H1 (cell line): ENCODE data around the gene HOXD10. TPM values are rescaled to one million over a fixed set of nuclear protein-coding genes. Genes with fewer than 3 reads are reported as not detected.
A peak's percentile ranks its signal among the peaks of the same experiment; 100 is the strongest.

Experiments
- CTCF ChIA-PET: fragments of 300-600 bp; sonication (Branson Sonifier 250); formaldehyde crosslinking; loops from one replicate; lab custom pipeline; 2021; ENCODE audit not compliant: partially characterized antibody; lab: Charles Lee
- POLR2A ChIA-PET: fragments of 300-600 bp; sonication (Branson Sonifier 250); formaldehyde crosslinking; loops from one replicate; lab custom pipeline; 2021; ENCODE audit warnings: inconsistent platforms; ENCODE audit not compliant: partially characterized antibody; lab: Charles Lee
- DNase-seq, 2 experiments: peaks; one replicate each; pipeline versions ENCODE4 v3.0.0 to v3.0.0-alpha.2; 2010 to 2022; ENCODE audit warnings: low spot score in 2 of 2, low read depth in 1 of 2, mixed read lengths in 1 of 2
- FAIRE-seq: peaks from 2 replicates; lab custom pipeline; 2011; peaks lifted over from hg19 to GRCh38; lab: Jason Lieb, UNC
- H2AFZ ChIP-seq: 2 replicates; pipeline ENCODE4 v1.8.1; 2012; ENCODE audit warnings: low read length, inconsistent platforms
- H2AK5ac ChIP-seq: 2 replicates; pipeline ENCODE4 v1.6.1; 2013; ENCODE audit warnings: low read depth, low read length
- H2BK120ac ChIP-seq: replicated peaks from 2 replicates; pipeline ENCODE3; 2013; ENCODE audit warnings: low read depth, low read length, inconsistent platforms
- H2BK12ac ChIP-seq: 2 replicates; pipeline ENCODE4 v1.6.1; 2013; ENCODE audit warnings: low read depth, low read length
- H2BK15ac ChIP-seq: 2 replicates; pipeline ENCODE4 v1.6.1; 2013; ENCODE audit warnings: low read length
- H2BK20ac ChIP-seq: 2 replicates; pipeline ENCODE4 v1.6.1; 2013; ENCODE audit warnings: low read length
- H2BK5ac ChIP-seq: 2 replicates; pipeline ENCODE4 v1.6.1; 2013; ENCODE audit warnings: low read depth, low read length
- H3K14ac ChIP-seq: 2 replicates; pipeline ENCODE4 v1.6.1; 2013; ENCODE audit warnings: inconsistent platforms; ENCODE audit not compliant: insufficient read length
- H3K18ac ChIP-seq: 2 replicates; pipeline ENCODE4 v1.6.1; 2013; ENCODE audit warnings: low read length; ENCODE audit errors: extremely low read depth
- H3K23ac ChIP-seq: 2 replicates; pipeline ENCODE4 v1.6.1; 2013; ENCODE audit warnings: inconsistent platforms; ENCODE audit not compliant: insufficient read length
- H3K23me2 ChIP-seq: 2 replicates; pipeline ENCODE4 v1.6.1; 2013; ENCODE audit warnings: low read depth, low read length
- H3K27ac ChIP-seq: 2 replicates; pipeline ENCODE4 v1.6.1; 2011; ENCODE audit warnings: low read depth, low read length, inconsistent platforms
- H3K27me3 ChIP-seq, 4 experiments: replicated peaks in 1 of 4; 1 replicate in 1 of 4; 2 replicates in 3 of 4; pipeline versions ENCODE4 v1.6.1 to v1.8.1; 2011 to 2013; ENCODE audit warnings: low read length in 3 of 4, mild to moderate bottlenecking in 3 of 4, inconsistent platforms in 2 of 4, mixed read lengths in 2 of 4, moderate library complexity in 1 of 4; ENCODE audit not compliant: control insufficient read depth in 3 of 4, insufficient read depth in 3 of 4; ENCODE audit errors: extremely low read depth in 1 of 4
- H3K36me3 ChIP-seq, 4 experiments: 2 replicates each; pipeline versions ENCODE4 v1.6.1 to v1.8.1; 2011 to 2013; ENCODE audit warnings: mild to moderate bottlenecking in 4 of 4, low read length in 3 of 4, moderate library complexity in 2 of 4, control low read depth in 1 of 4, inconsistent platforms in 1 of 4; ENCODE audit not compliant: insufficient read depth in 4 of 4, control insufficient read depth in 2 of 4
- H3K4ac ChIP-seq: replicated peaks from 2 replicates; pipeline ENCODE3; 2013; ENCODE audit warnings: low read length, low read depth, mixed read lengths, inconsistent platforms; ENCODE audit not compliant: insufficient read length
- H3K4me1 ChIP-seq, 4 experiments: replicated peaks in 1 of 4; 1 replicate in 1 of 4; 2 replicates in 3 of 4; pipeline versions ENCODE4 v1.6.1 to v1.8.1; 2011 to 2013; ENCODE audit warnings: low read length in 3 of 4, inconsistent platforms in 2 of 4, mixed read lengths in 1 of 4; ENCODE audit not compliant: insufficient read depth in 4 of 4, control insufficient read depth in 3 of 4
- H3K4me2 ChIP-seq, 2 experiments: 2 replicates each; pipeline versions ENCODE4 v1.6.1 to v1.8.1; 2011 to 2013; ENCODE audit warnings: low read depth in 2 of 2, low read length in 2 of 2, control low read depth in 1 of 2, inconsistent platforms in 1 of 2, mild to moderate bottlenecking in 1 of 2; ENCODE audit not compliant: insufficient read depth in 1 of 2
- H3K4me3 ChIP-seq, 4 experiments: fragments of 200-600, 300-600 bp in 1 of 4; sonication (generic), shearing (Covaris generic), sonication (Bioruptor Twin) in 1 of 4; 2 replicates each; pipeline versions ENCODE4 v1.5.1 to v1.8.1; 2011 to 2016; ENCODE audit warnings: low read length in 4 of 4, low read depth in 3 of 4, control low read depth in 2 of 4, inconsistent platforms in 2 of 4, mild to moderate bottlenecking in 2 of 4, mixed read lengths in 1 of 4, moderate library complexity in 1 of 4; ENCODE audit not compliant: insufficient read depth in 2 of 4; ENCODE audit errors: extremely low read depth in 1 of 4
- H3K56ac ChIP-seq: replicated peaks from 2 replicates; pipeline ENCODE3; 2013; ENCODE audit warnings: low read depth, mild to moderate bottlenecking, mixed read lengths, low read length, inconsistent platforms; ENCODE audit not compliant: insufficient read length
- H3K79me1 ChIP-seq: 2 replicates; pipeline ENCODE4 v1.6.1; 2013; ENCODE audit warnings: low read depth, low read length, control low read depth
- H3K79me2 ChIP-seq, 2 experiments: 2 replicates each; pipeline versions ENCODE4 v1.6.1 to v1.8.1; 2012 to 2013; ENCODE audit warnings: low read length in 2 of 2, mild to moderate bottlenecking in 2 of 2, inconsistent platforms in 1 of 2; ENCODE audit not compliant: insufficient read depth in 2 of 2, control insufficient read depth in 1 of 2
- H3K9ac ChIP-seq, 4 experiments: replicated peaks in 1 of 4; 1 replicate in 1 of 4; 2 replicates in 3 of 4; pipeline versions ENCODE4 v1.6.1 to v1.8.1; 2011 to 2013; ENCODE audit warnings: low read depth in 3 of 4, low read length in 3 of 4, control low read depth in 2 of 4, mild to moderate bottlenecking in 2 of 4, moderate library complexity in 2 of 4, inconsistent platforms in 1 of 4; ENCODE audit errors: extremely low read depth in 1 of 4
- H3K9me3 ChIP-seq, 2 experiments: 2 replicates each; pipeline versions ENCODE4 v1.6.1 to v1.8.1; 2012 to 2013; ENCODE audit warnings: mild to moderate bottlenecking in 2 of 2, moderate library complexity in 2 of 2, control low read depth in 1 of 2, inconsistent platforms in 1 of 2, low read depth in 1 of 2, low read length in 1 of 2, mixed read lengths in 1 of 2; ENCODE audit not compliant: insufficient read depth in 2 of 2
- H4K20me1 ChIP-seq, 2 experiments: replicated peaks in 1 of 2; 2 replicates each; pipeline versions ENCODE3 to v1.8.1; 2011 to 2013; ENCODE audit warnings: inconsistent platforms in 2 of 2, low read length in 2 of 2, mild to moderate bottlenecking in 1 of 2; ENCODE audit not compliant: insufficient read depth in 2 of 2, control insufficient read depth in 1 of 2
- H4K5ac ChIP-seq: 2 replicates; pipeline ENCODE4 v1.6.1; 2013; ENCODE audit warnings: low read length, low read depth, mixed read lengths, inconsistent platforms; ENCODE audit not compliant: insufficient read length
- H4K8ac ChIP-seq: 2 replicates; pipeline ENCODE4 v1.8.0; 2013; ENCODE audit warnings: mild to moderate bottlenecking, moderate library complexity, low read length, inconsistent platforms; ENCODE audit not compliant: insufficient read depth; ENCODE audit errors: extremely low read depth
- H4K91ac ChIP-seq: replicated peaks from 2 replicates; pipeline ENCODE3; 2013; ENCODE audit warnings: low read length, mixed read lengths, inconsistent platforms; ENCODE audit not compliant: insufficient read length
- CTBP2 ChIP-seq: IDR thresholded peaks from 2 replicates; pipeline ENCODE4 v1.7.0; 2011; ENCODE audit warnings: borderline replicate concordance, mild to moderate bottlenecking, moderate library complexity, mixed read lengths, low read length; ENCODE audit not compliant: insufficient read depth, insufficient read length
- EZH2 ChIP-seq: fragments of 200-600 bp; sonication (generic); IDR thresholded peaks from 2 replicates; pipeline ENCODE4 v1.7.1; 2012; ENCODE audit warnings: low read depth, mild to moderate bottlenecking, moderate library complexity, low read length, inconsistent platforms; ENCODE audit not compliant: severe bottlenecking
- HDAC2 ChIP-seq, 2 experiments: fragments of 300-600 bp in 1 of 2; sonication (generic) in 1 of 2; IDR thresholded peaks; 2 replicates each; pipeline ENCODE4 v1.6.1; 2011 to 2012; ENCODE audit warnings: low read depth in 2 of 2, low read length in 2 of 2, mild to moderate bottlenecking in 2 of 2, moderate library complexity in 2 of 2, borderline replicate concordance in 1 of 2, inconsistent platforms in 1 of 2
- JUND ChIP-seq: IDR thresholded peaks from 2 replicates; pipeline ENCODE4 v1.6.1; 2011; ENCODE audit warnings: mild to moderate bottlenecking, improper control_type of control experiment, low read length
- KDM5A ChIP-seq: fragments of 200-600 bp; IDR thresholded peaks from 2 replicates; pipeline ENCODE4 v1.7.1; 2012; ENCODE audit warnings: mild to moderate bottlenecking, low read length, inconsistent platforms, mixed read lengths
- RBBP5 ChIP-seq: IDR thresholded peaks from 2 replicates; pipeline ENCODE4 v1.7.1; 2012; ENCODE audit warnings: low read depth, mild to moderate bottlenecking, inconsistent platforms, low read length, moderate library complexity, borderline replicate concordance
- RNF2 ChIP-seq: fragments of 200-900, 300-1000 bp; sonication (generic); IDR thresholded peaks from 2 replicates; pipeline ENCODE4 v1.7.1; 2016; ENCODE audit warnings: borderline replicate concordance, low read depth, mild to moderate bottlenecking, antibody characterized with exemption, low read length; ENCODE audit not compliant: poor library complexity, severe bottlenecking; ENCODE audit errors: missing control alignments
- SIN3A ChIP-seq, 2 experiments: IDR thresholded peaks in 1 of 2; conservative IDR thresholded peaks in 1 of 2; 2 replicates each; pipeline ENCODE4 v1.6.1; 2011 to 2012; ENCODE audit warnings: low read length in 2 of 2, improper control_type of control experiment in 1 of 2, low read depth in 1 of 2, mild to moderate bottlenecking in 1 of 2
- ZNF274 ChIP-seq: IDR thresholded peaks from 2 replicates; pipeline ENCODE4 v1.7.0; 2012; ENCODE audit warnings: low read length, borderline replicate concordance; ENCODE audit errors: extremely low read depth
- WGBS, 2 experiments: shearing (Covaris generic) in 1 of 2; methylation state at CpG; one replicate each; pipeline versions ENCODE4 v1.1.6 to v1.1.7; 2013 to 2015; ENCODE audit warnings: low lambda C conversion rate in 2 of 2, mixed read lengths in 2 of 2, inconsistent platforms in 1 of 2, low coverage in 1 of 2, missing lambda C conversion rate in 1 of 2; ENCODE audit not compliant: insufficient replicate concordance in 2 of 2, insufficient coverage in 1 of 2, insufficient read length in 1 of 2; ENCODE audit errors: extremely low coverage in 1 of 2, missing lambda C conversion rate in 1 of 2; 5-methylcytosine and 5-hydroxymethylcytosine counted together
- polyA plus RNA-seq, 7 experiments: library from polyadenylated mRNA; depleted of rRNA in 3 of 7; stranded (reverse) in 5 of 7; unstranded in 2 of 7; fragments of >200 nt in 5 of 7; fragments of 200-250 nt in 2 of 7; gene quantifications; 1 replicate in 5 of 7; 2 replicates in 1 of 7; 4 replicates in 1 of 7; pipeline versions ENCODE4 v1.2.1 to v1.2.3, GENCODE V29; 2011 to 2013; ENCODE audit warnings: missing spikeins in 2 of 7, mixed read lengths in 2 of 7
- total RNA-seq: library from RNA; stranded (reverse); fragmentation: NEBNext Ultra II Directional; extraction: Animal tissue kit (Norgen Biotek cat#: 25700); gene quantifications from 2 replicates; pipeline ENCODE4 v1.2.1, GENCODE V29; 2021

HOXD10 gene
- total and polyA plus RNA-seq, 2 of the 8 experiments (the other 6 are each of a cell fraction or from before 2014, with no cell fraction given): not detected

GRCh38 chr2:176098366-176099158, 18.0 kb upstream of the HOXD10 start:
- ChIA-PET CTCF (interaction anchor here (0.6 to 6.5 kb wide), 30 partner anchors 7 to 1543 kb away, joined by 3 to 130 read pairs (median 4); partner anchors contain the start of genes EVX2 and HOXD4), POLR2A (interaction anchor here (0.7 to 3.4 kb wide), 3 partner anchors 16 to 80 kb away, joined by 3 to 8 read pairs (median 4); no protein-coding TSS in a partner anchor)
- Histone ChIP-seq H2BK20ac (no peak overlapping the region), H3K27me3 (peaks cover 79 to 99% (median 94%) of the 10 kb centered on the region in 4 experiments), H4K20me1 (peaks cover 12 to 39% of the 10 kb centered on the region in 2 experiments), H3K18ac (peak overlapping the region; percentile 73), H2AK5ac (peak overlapping the region; percentile 88; the same call in 1 of the 2 replicates), H3K56ac (no peak overlapping the region), H3K9ac (no peak overlapping the region), H3K4me3 (peak overlapping the region; percentile 14 to 54 (median 24); a peak in 5 of 8 replicates), H3K23ac (no peak overlapping the region), H2AFZ (no peak overlapping the region), H3K79me2 (no peaks in the 10 kb centered on the region), H4K5ac (no peak overlapping the region), H4K91ac (no peak overlapping the region), H3K9me3 (no peaks in the 10 kb centered on the region), H3K14ac (no peak overlapping the region), H3K4me1 (peaks cover 0 to 25% (median 12%) of the 10 kb centered on the region in 4 experiments; a peak in 6 of 7 replicates), H3K36me3 (no peaks in the 10 kb centered on the region; a peak in 1 of 8 replicates), H3K4me2 (peak overlapping the region; percentile 14 to 77), H3K27ac (no peak overlapping the region), H3K79me1 (no peaks in the 10 kb centered on the region), H3K4ac (no peak overlapping the region), H4K8ac (no peak overlapping the region), H2BK120ac (no peak overlapping the region), H2BK5ac (no peak overlapping the region), H3K23me2 (peaks cover 6% of the 10 kb centered on the region), H2BK15ac (peak overlapping the region; percentile 81; the same call in 1 of the 2 replicates), H2BK12ac (0 out of 2 replicates have a peak overlapping the region, but pooled peaks have one; percentile 60)
- no peak for FAIRE-seq
- WGBS, 2 experiments: 5% methylated on average over 31 of the region's 35 CpGs; no CpG with 5 or more reads in 1 of the 2 experiments
- peak in 1 of 2 experiments; percentile 73 for DNase-seq
- TF ChIP-seq JUND (no peak), CTBP2 (peak; percentile 79), ZNF274 (no peak), KDM5A (no peak), SIN3A (conservative IDR thresholded peaks at IDR 0.05 in 1 of 2, IDR thresholded peaks at IDR 0.05 in 1 of 2; ENCODE audit: low read depth in 1 of 2, low read length in 2 of 2) (no peak), RBBP5 (0 out of 2 replicates have a peak, but pooled peaks have one; percentile 33), HDAC2 (IDR thresholded peaks at IDR 0.05; ENCODE audit: borderline replicate concordance in 1 of 2, low read depth in 2 of 2, low read length in 2 of 2) (no peak), RNF2 (peak; percentile 71), EZH2 (peak; percentile 0)
